Liver (tissue), 9 donors: Measurements from ENCODE around the gene PLA2G15. TPM values are rescaled to one million over a fixed set of nuclear protein-coding genes. Genes with fewer than 3 reads are reported as not detected.

Source experiments
- DNase-seq: peaks from one replicate; pipeline ENCODE4 v3.0.0-alpha.2; 2017; ENCODE audit warnings: low spot score
- H3K27ac ChIP-seq, 2 donors: one replicate each; pipeline ENCODE4 v1.7.0; 2013; ENCODE audit warnings: inconsistent platforms in 2 of 2, low read length in 2 of 2, control low read depth in 1 of 2, low read depth in 1 of 2, mild to moderate bottlenecking in 1 of 2
- H3K27me3 ChIP-seq, 4 donors: one replicate each; pipeline versions ENCODE4 v1.6.1 to v1.7.0; 2013; ENCODE audit warnings: low read length in 3 of 4, inconsistent platforms in 1 of 4, mild to moderate bottlenecking in 1 of 4, moderate library complexity in 1 of 4; ENCODE audit not compliant: control insufficient read depth in 4 of 4, insufficient read depth in 4 of 4
- H3K36me3 ChIP-seq, 4 donors: one replicate each; pipeline versions ENCODE4 v1.6.1 to v1.7.0; 2013; ENCODE audit warnings: low read length in 3 of 4, mild to moderate bottlenecking in 3 of 4, low read depth in 1 of 4, moderate library complexity in 1 of 4; ENCODE audit not compliant: control insufficient read depth in 4 of 4, insufficient read depth in 3 of 4
- H3K4me1 ChIP-seq, 4 donors: one replicate each; pipeline versions ENCODE4 v1.6.1 to v1.7.0; 2013; ENCODE audit warnings: low read length in 3 of 4, mild to moderate bottlenecking in 3 of 4, moderate library complexity in 1 of 4; ENCODE audit not compliant: control insufficient read depth in 4 of 4, insufficient read depth in 4 of 4
- H3K4me3 ChIP-seq, 3 donors: one replicate each; pipeline versions ENCODE4 v1.6.1 to v1.7.0; 2013; ENCODE audit warnings: low read length in 3 of 3, control low read depth in 1 of 3, low read depth in 1 of 3, mild to moderate bottlenecking in 1 of 3
- H3K9ac ChIP-seq, 2 donors: one replicate each; pipeline ENCODE4 v1.7.0; 2013; ENCODE audit warnings: low read length in 2 of 2, mild to moderate bottlenecking in 2 of 2, moderate library complexity in 2 of 2, control low read depth in 1 of 2, low read depth in 1 of 2
- H3K9me3 ChIP-seq, 4 donors: one replicate each; pipeline versions ENCODE4 v1.6.1 to v1.7.0; 2013; ENCODE audit warnings: low read length in 3 of 4; ENCODE audit not compliant: control insufficient read depth in 4 of 4
- ATF3 ChIP-seq: IDR thresholded peaks from 2 replicates; pipeline ENCODE4 v1.6.1; 2016; ENCODE audit warnings: antibody characterized with exemption
- CTCF ChIP-seq: fragments of 150-350 bp; IDR thresholded peaks from 2 replicates; pipeline ENCODE4 v1.5.1; 2017; ENCODE audit warnings: improper control_type of control experiment, low read depth, low read length; ENCODE audit not compliant: missing input control
- EGR1 ChIP-seq, 2 donors: IDR thresholded peaks; 2 replicates each; pipeline ENCODE4 v1.6.1; 2016 to 2018; ENCODE audit warnings: antibody characterized with exemption in 2 of 2, low read depth in 2 of 2
- FOXA1 ChIP-seq: IDR thresholded peaks from 2 replicates; pipeline ENCODE4 v1.6.1; 2016; ENCODE audit warnings: antibody characterized with exemption
- FOXA2 ChIP-seq: IDR thresholded peaks from 2 replicates; pipeline ENCODE4 v1.6.1; 2016; ENCODE audit warnings: antibody characterized with exemption
- GABPA ChIP-seq, 2 donors: IDR thresholded peaks in 1 of 2; conservative IDR thresholded peaks in 1 of 2; 2 replicates each; pipeline ENCODE4 v1.6.1; 2016; ENCODE audit warnings: antibody characterized with exemption in 2 of 2, mild to moderate bottlenecking in 1 of 2, moderate library complexity in 1 of 2
- HNF4A ChIP-seq, 2 donors: conservative IDR thresholded peaks; 2 replicates each; pipeline ENCODE4 v1.6.1; 2016; ENCODE audit warnings: antibody characterized with exemption in 2 of 2, mild to moderate bottlenecking in 2 of 2
- HNF4G ChIP-seq: IDR thresholded peaks from 2 replicates; pipeline ENCODE4 v1.6.1; 2016; ENCODE audit warnings: antibody characterized with exemption
- JUND ChIP-seq, 2 donors: IDR thresholded peaks; 2 replicates each; pipeline ENCODE4 v1.6.1; 2016; ENCODE audit warnings: antibody characterized with exemption in 2 of 2
- MAX ChIP-seq: IDR thresholded peaks from 2 replicates; pipeline ENCODE4 v1.6.1; 2016; ENCODE audit warnings: antibody characterized with exemption
- NR2F2 ChIP-seq: IDR thresholded peaks from 2 replicates; pipeline ENCODE4 v1.6.1; 2016; ENCODE audit warnings: antibody characterized with exemption
- RAD21 ChIP-seq, 2 donors: IDR thresholded peaks; 2 replicates each; pipeline ENCODE4 v1.6.1; 2016; ENCODE audit warnings: antibody characterized with exemption in 2 of 2, mild to moderate bottlenecking in 2 of 2
- REST ChIP-seq: IDR thresholded peaks from 2 replicates; pipeline ENCODE4 v1.6.1; 2016; ENCODE audit warnings: antibody characterized with exemption, mild to moderate bottlenecking
- RXRA ChIP-seq, 2 donors: IDR thresholded peaks; 2 replicates each; pipeline ENCODE4 v1.6.1; 2017 to 2018; ENCODE audit warnings: antibody characterized with exemption in 2 of 2, mild to moderate bottlenecking in 1 of 2
- SP1 ChIP-seq: IDR thresholded peaks from 2 replicates; pipeline ENCODE4 v1.6.1; 2018; ENCODE audit warnings: antibody characterized with exemption, mild to moderate bottlenecking
- TAF1 ChIP-seq: conservative IDR thresholded peaks from 2 replicates; pipeline ENCODE4 v1.6.1; 2016; ENCODE audit warnings: antibody characterized with exemption, mild to moderate bottlenecking
- YY1 ChIP-seq: IDR thresholded peaks from 2 replicates; pipeline ENCODE4 v1.6.1; 2016; ENCODE audit warnings: antibody characterized with exemption, mild to moderate bottlenecking
- ZBTB33 ChIP-seq: IDR thresholded peaks from 2 replicates; pipeline ENCODE4 v1.6.1; 2016; ENCODE audit warnings: antibody characterized with exemption
- WGBS: extraction: QIAGEN DNeasy Blood & Tissue Kit; methylation state at CpG from one replicate; pipeline ENCODE4 v1.1.7; 2013; 5-methylcytosine and 5-hydroxymethylcytosine counted together
- polyA plus RNA-seq, 2 donors: library from polyadenylated mRNA; stranded (reverse) in 1 of 2; unstranded in 1 of 2; fragments of 200-250 nt in 1 of 2; fragments of >200 nt in 1 of 2; fragmentation: Nextera tagmentation in 1 of 2; extraction: Ambion mirVana in 1 of 2; gene quantifications; one replicate each; pipeline versions ENCODE4 v1.2.1 to v1.2.3, GENCODE V29; 2013 to 2015
- total RNA-seq, 2 donors: library from RNA; depleted of rRNA; stranded (reverse); fragments of >200 nt; gene quantifications; one replicate each; pipeline ENCODE4 v1.2.3, GENCODE V29; 2014
- donor health status: healthy.
- donor health status: healthy.
- donor health status: healthy.
- donor health status: healthy.
- donor health status: healthy.

PLA2G15 gene
- total and polyA plus RNA-seq, 4 donors: 4.5 to 19.8 (median 15.1) TPM

GRCh38 chr16:68283801-68284598 is 38.8 kb downstream of the PLA2G15 start:
- H3K9me3 ChIP-seq: no peaks in the 10 kb centered on the region
- H3K36me3 ChIP-seq: no peaks in the 10 kb centered on the region
- H3K4me3 ChIP-seq: no peak overlapping the region
- no peaks in the 10 kb centered on the region for H3K27me3 ChIP-seq
- WGBS: 77% methylated on average over 9 of the region's 9 CpGs
- H3K27ac ChIP-seq: no peak overlapping the region
- no peak for TF ChIP-seq SP1
- TF ChIP-seq GABPA (IDR thresholded peaks at IDR 0.05 in 1 of 2, conservative IDR thresholded peaks at IDR 0.05 in 1 of 2): no peak
- TF ChIP-seq EGR1 (IDR thresholded peaks at IDR 0.05; ENCODE audit: low read depth in 2 of 2): no peak
- TF ChIP-seq YY1: no peak
- no peak for TF ChIP-seq CTCF
- no peak for TF ChIP-seq MAX
- TF ChIP-seq FOXA1: no peak
- TF ChIP-seq REST: no peak
- no peak for TF ChIP-seq TAF1
- TF ChIP-seq FOXA2: no peak
- no peak for TF ChIP-seq ATF3
- no peak for TF ChIP-seq NR2F2
- no peak for TF ChIP-seq HNF4G
- no peak for TF ChIP-seq RXRA (IDR thresholded peaks at IDR 0.05)
- no peak for TF ChIP-seq RAD21 (IDR thresholded peaks at IDR 0.05)
- TF ChIP-seq ZBTB33: no peak
- no peak for TF ChIP-seq JUND (IDR thresholded peaks at IDR 0.05)
- no peak for TF ChIP-seq HNF4A (conservative IDR thresholded peaks at IDR 0.05)
- DNase-seq: no peak
- no peak overlapping the region for H3K9ac ChIP-seq
- H3K4me1 ChIP-seq: peaks cover 0 to 3% (median 0%) of the 10 kb centered on the region in 4 donors
